ENCODE data around the gene SULT1C4.
A peak's percentile ranks its signal among the peaks of the same experiment; 100 is the strongest.

Gene SULT1C4

DNA sequence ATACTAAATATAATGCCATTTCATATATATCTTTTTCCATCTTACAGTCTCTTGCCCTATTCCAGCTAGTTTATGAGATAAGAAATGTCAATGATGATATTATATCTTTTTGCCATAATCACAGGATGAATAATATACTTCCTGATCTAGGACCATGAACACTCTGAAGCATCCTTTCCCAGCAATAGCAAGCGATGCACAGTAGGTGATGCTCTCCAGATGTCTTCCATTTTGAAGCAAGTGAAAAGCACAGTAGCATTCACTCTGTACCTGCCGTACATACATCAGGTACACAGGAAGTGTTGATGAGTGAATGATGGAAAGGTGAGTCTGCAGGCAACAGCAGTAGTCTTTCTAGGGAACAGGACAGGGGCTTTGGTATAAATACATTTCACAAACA lies 8.6 kb upstream of the SULT1C4 start:
- DNase-seq (ENCODE audit: low spot score): no peak

DNA sequence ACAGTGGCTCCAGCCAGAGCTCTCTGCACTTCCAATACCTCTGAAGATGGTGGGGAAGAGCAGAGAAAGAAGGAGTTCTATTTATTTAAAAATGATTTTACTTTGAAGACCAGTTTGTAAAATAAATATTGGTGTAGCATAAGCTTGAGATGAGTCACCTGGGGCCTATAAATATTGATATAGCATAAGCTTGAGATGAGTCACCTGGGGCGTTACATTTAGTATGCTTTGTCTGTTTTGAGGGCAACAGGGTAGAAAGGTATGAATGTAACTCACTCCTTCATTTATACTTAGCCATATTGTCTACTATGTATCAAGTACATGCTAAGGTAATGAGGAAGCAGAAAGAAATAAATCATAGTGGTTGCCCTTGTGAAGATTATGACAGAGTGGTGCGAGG lies 7.7 kb upstream of the SULT1C4 start:
- no peak for DNase-seq (ENCODE audit: low spot score)

DNA sequence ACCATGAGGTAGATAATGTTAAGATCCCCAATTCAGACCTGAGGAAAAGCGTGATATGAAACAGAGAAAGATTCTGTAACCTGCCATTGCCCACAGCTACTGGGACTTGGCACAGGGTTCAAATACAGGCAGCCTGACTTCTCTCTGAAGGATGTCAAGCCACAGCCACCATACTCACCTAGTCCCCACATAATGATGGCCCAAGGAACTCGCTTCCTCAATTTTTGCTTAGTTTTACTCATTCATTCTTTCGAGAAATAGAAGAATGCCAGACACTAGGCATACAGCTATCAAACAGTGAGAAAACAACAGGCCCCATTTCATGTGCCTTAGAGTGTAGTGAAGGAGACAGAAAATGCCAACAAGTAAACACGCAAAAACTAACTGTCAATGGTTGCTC lies 980 bp upstream of the SULT1C4 start:
- no peak for DNase-seq (ENCODE audit: low spot score)

DNA sequence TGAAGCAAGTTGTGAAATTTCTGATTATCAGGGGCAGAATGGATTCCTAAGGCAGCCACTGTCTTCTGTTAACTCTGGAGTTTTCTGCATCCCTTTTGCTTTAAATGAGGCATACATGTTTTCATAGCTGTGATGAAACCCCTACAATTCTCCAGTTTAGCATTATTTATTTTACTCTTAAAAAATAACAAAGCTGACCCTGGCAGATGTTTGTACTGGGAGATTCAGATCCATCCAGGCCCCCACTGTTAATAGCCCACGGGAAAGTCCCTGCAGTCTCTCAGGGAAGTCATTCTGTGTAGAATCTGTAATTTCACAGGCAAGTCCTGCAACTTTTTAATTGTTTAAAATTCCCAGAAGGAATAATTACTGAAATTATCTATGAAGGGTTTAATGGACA lies 353 bp upstream of the SULT1C4 start:
- no peak for DNase-seq (ENCODE audit: low spot score)

DNA sequence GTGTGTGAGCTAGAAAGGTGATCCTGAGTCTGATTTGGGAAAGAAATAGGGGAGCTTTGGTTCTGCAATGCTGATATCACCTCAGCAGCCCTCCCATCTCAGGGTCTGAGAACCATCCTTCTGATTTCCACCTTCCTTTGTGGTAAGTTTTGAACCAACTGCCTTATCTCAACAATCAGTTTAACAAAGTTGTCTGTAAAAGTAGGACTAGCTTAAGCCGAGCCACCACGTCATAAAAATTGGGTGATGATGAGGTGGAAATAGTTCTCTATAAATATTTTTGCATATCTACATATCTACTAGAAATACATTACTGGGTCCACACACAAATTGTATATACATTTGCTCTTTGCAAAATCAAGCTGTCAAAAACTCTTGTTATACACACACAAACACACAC lies 1.1 kb downstream of the SULT1C4 start:
- no peak for DNase-seq (ENCODE audit: low spot score)

DNA sequence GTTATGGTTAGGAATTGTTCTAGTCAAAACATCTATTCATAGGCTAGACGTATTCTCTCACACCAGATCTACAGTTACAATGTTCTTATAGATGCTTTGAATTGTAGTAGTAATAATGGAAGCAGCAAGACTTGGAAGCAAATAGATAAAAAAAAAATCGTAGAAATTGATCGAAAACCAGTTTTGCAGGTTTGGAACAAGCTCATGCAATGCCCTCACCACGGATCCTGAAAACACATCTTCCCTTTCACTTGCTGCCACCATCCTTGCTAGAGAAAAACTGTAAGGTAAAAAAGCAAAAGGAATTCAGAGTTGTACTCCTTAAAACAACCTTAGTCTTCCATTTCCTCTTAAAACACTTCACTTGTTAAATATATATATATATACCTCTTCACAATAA lies 4.4 kb downstream of the SULT1C4 start:
- no peak for DNase-seq (ENCODE audit: low spot score)

DNA sequence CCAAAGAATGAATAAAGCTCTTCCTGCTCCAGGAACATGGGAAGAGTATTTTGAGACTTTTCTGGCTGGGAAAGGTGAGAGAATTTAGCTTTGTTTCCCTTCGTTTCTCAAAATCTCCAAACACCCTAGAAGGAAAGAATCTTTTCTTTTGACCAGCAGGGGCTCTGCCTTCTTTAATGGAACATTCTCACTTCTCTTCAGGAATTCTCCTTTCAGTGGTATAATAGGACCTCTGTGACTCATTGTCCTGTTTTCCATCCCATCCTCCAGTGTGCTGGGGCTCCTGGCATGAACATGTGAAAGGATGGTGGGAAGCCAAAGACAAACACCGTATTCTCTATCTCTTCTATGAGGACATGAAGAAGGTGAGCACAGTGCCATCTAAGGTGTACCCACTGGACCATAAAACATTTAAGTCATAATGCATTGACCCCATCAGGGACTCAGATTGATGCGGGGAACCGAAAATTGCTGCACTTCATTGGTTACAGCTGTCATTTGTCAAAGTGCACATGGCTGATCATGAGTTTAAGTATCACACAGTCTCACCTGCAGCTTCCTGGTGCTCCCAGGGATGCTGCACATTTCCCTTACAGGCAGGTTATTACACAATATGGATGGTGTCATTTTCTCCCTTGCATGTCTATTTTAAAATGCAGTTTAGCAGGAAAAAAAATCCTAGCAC lies 5.5 kb downstream of the SULT1C4 start:
- DNase-seq (ENCODE audit: low spot score): no peak

DNA sequence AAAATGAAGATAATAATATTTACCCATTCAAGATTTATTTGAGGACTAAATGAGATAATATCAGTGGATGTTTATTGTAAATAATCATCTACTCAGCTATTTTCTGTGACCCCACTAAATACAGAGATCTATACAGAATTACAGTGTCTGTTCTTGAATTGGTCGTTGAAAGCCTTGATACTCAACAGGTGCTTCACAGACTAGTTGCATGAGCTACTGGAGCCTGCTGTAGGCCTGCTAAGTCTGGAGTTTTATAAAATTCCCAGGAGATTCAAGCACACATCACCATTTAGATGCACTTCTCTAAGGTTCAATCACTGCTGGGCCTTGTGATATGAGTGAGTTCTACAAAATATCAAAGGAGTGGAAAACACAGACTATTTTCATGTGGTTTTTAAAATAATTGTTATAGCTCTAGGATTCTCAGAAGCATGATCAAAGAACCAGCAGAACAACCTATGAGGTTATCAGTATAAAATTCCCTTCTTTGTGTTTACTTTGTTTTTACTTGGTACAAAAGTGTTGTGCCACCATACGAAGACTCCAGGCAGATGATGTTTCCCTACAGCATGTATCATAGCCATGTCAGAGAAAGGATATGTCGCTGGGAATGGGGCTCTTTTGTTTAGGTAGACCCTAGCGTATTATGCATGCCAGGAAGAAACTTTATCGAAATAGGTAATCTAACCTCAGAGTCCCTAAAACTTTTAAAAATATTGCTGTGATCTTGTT lies 7.1 kb downstream of the SULT1C4 start:
- no peak for DNase-seq (ENCODE audit: low spot score)

DNA sequence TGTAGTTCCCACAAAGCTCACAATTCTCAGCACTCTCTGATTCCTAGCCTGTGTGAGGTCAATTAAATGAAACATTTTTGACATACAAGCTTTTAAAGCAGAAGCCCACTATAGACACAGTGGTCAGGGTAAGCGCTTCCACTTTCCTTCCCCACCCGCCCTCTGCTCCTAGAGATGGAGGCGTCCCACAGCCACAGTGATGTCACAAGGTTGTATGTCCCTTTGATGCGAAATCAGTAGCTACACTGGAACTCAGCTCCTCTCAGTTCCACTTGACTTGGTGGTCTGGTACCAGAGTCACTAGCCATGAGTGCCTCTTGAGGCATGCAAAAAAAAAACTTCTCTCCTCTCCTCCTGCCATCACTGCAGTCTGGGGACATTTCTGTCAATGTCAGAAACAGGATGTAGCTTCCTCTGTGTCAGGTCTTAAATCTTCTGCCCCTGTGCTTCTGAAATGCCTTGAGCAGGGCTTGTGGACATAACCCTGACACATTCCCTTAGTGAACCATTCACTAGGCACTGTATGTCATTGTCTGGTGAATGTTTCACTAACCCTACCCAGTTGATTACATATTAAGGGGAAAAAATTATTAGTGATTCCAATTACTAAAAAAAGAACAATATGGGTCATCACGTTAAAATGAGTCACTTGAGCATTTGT lies 7.8 kb downstream of the SULT1C4 start:
- DNase-seq (ENCODE audit: low spot score): no peak

DNA sequence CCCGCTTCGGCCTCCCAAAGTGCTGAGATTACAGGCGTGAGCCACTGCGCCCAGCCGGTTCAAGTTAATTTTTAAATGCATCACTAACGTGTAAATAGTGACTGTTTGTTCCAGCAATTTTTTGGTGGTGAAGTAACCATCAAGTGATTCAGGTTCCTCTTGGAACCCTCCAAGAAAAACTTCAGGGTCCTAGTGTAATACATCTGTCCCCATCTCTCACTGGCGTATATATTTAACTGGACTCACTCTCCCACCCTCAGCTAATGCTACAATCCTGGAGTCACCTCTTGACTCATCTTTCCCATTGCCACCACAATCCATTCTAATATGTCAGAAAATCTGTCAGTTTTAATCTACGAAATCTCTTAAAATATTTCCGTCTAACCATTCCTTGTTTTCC lies 10.3 kb downstream of the SULT1C4 start:
- DNase-seq (ENCODE audit: low spot score): no peak

DNA sequence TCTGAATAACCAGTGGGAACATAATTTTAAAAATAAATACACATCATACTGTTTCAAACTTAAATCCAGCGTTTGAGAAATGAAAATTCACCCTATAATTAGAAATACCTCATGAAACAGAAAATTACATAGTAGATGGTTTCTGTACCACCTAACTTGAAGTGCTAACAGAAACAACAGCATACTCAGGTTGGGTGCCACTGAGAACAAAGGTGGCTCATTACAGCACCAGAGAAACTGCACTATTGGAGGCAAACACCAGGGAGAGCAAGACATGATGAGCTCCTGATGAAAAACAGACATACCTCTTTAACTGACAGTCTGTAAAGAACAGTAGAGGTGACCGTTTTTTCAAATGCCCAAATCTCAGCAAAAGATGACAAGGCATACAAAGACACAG lies 12.6 kb downstream of the SULT1C4 start:
- DNase-seq (ENCODE audit: low spot score): no peak

DNA sequence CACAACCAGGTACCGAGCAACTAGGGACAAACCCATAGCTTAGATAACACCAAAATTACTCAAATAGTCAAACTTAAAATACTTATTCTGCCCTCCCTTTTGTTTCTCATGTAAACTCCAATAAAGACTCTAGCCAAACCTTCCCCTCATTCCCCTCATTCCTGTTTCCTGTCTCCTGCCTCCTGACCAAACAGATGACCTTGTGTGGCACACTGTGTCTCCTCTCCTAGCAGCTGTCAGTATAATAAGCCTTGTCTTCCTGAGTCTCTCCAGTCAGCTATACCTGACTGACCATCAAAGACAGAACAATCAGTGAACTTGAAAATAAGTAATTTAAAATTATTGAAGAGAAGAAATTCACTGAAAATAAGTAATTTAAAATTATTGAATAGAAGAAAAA lies 14.3 kb downstream of the SULT1C4 start:
- DNase-seq (ENCODE audit: low spot score): no peak

DNA sequence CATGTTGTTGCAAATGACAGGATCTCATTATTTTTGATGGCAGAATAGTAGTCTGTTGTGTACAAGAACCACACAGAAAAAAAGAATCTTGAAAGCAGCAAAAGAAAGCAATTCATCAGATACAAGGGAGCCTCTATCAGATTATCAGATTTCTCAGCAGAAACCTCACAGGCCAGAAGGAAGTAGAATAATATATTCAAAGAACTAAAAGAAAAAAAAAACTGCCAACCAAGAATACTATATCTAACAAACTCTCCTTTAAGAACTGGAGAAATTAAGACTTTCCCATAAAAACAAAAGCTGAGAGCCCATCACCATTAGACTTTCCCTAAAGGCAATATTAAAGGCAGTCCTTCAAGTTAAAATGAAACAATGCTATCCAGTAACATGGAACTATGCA lies 15.4 kb downstream of the SULT1C4 start:
- no peak for DNase-seq (ENCODE audit: low spot score)

DNA sequence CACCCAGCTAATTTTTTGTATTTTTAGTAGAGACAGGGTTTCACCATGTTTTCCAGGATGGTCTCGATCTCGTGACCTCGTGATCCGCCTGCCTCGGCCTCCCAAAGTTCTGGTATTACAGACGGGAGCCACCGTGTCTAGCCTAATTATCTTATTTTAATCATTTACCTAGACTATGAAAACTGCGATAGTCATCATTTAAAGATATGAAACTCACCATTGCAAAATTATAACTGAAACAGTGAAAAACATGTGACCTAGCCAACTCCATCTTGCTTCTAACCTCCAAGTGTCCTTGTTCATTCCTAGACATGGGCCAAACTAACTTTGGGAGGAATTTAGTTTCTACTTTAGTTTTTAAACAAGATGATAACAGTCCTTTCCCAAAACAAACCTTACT lies 17.4 kb downstream of the SULT1C4 start:
- no peak for DNase-seq (ENCODE audit: low spot score)

DNA sequence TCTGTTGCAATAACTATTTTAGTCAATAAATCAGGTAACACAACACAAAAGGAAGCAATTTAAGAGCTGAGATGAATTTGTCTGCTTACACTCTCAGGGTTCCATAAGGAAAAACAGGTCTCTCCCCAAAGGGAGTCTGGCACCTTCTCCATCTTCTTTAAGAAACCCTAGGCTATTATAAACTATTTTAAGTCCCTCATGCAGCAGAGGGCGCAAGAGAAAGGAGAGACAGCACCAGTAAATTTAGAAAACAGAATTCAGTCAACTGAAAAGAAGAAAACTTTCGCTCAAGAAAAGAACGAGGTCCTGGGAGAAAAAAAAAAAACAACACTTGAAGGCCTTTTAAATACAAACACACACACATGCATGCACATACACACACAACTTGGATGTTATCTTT lies 19.1 kb downstream of the SULT1C4 start:
- peak; percentile 46 for DNase-seq (ENCODE audit: low spot score)

DNA sequence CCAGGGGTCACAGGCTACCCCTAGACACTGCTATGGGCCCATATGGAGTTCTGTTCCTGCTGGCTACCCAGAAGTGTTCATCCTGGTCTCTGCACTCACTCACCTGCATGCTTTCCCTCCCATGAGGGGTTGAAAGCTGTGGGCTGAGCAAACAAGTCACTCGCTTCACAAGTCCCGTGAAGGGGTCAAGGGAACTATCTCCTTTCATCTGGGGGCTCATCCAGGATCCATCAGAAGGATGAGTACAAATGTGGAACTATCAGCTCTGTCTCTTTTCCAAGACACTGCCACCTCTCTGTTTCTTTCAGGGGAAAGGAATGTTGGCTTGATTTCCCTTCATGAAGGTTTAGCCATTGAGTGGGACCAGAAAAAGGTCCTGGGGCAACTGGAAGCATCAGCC lies 21.7 kb downstream of the SULT1C4 start:
- DNase-seq (ENCODE audit: low spot score): no peak

DNA sequence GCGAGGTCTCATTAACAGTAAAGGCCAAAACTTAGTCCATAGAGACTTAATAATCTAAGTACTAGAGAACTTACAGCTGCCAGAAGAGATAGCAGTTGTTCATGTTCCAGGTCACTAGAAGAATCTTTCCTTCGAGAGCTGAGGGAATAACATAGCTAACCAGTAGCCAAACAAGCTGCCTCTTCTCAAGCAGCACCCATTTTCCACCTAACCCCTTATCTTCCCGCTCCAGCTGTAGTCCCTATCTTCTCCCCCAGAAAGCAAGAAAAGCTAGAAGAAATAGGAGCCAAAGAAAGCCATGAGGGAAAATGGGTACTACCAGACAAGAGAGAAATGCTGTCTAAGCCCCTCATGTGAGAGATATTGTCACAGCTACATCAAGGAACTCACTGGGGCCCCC lies 24.0 kb downstream of the SULT1C4 start:
- DNase-seq (ENCODE audit: low spot score): no peak

DNA sequence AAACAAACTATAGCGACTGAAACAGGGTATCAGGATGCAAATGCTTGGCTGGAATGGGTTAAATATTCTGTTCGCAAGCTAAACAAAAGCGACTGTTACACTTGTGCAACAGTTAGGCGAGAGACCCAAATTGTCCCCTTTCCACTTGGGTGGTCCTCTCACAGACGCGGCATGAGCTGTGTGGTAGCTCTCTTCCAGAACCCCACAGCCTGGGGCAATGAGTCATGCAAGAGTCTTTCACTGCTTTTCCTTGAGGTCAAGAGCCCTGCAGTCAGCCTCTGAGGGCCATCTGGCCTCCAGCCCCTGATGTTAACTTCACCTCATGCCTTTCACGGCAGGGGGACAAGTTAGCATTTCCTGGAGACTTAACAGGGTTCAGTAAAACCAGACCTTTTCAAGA lies 25.7 kb downstream of the SULT1C4 start:
- DNase-seq (ENCODE audit: low spot score): no peak

DNA sequence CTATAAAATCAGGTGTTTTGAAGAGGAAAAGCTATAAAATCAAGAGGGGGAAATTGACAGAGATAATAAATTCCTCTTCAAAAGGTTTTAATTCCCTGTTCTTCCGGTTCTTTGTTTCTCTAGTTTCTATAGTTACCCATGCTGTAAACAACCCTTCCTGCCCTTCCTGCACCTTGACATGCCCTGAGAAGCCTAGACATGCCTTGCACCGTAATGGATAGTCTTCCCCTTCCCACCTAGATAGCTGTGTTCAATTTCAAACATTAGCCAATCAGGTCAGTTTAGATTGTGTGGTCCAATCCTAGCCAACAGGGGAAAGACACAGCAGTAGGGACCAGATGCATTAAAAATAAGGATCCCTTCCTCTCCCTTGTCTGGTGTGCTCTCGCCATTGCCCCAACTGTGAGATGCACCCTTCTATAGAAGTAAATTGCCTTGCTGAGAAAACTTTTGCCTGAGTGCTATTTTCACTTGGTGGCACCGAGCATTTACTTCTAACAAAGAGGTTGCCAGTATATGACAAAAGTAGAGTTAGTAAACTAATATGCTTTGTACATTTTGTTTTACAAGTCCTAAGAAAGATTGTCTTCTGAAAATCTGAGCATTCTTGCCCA lies 27.1 kb downstream of the SULT1C4 start:
- no peak for DNase-seq (ENCODE audit: low spot score)

DNA sequence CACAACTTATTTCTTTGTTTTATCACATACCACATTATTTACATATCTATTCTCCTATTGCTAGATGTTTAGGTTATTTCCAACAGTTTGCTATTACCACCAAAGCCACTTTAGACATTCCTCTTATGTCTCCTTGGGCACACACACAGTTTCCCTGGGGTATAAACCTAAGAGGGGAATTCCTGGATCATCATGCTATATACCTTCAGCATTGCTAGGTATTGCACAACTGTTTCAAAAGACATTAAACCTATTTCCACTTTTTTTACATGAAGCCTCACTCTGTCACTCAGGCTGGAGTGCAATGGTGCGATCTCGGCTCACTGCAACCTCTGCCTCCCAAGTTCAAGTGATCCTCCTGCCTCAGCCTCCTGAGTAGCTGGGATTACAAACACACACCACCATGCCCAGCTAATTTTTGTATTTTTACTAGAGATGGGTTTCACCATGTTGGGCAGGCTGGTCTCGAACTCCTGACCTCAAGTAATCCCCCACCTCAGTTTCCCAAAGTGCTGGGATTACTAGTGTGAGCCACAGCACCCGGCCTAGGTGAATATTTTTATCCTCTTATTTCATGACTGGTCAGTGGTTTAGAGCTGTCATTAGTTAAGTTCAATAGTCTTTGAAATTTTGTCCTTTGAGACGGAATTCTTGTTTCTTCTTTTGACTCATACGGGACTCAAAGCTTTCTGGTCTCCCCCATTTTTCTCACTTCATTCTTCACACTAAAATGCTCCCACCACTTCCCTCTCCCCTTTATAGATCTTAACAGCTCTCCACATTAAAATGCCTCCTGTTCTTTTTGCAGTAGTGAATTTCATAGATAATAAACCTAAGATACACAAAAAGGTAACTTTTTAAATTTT lies 30.3 kb downstream of the SULT1C4 start:
- no peak for DNase-seq (ENCODE audit: low spot score)

DNA sequence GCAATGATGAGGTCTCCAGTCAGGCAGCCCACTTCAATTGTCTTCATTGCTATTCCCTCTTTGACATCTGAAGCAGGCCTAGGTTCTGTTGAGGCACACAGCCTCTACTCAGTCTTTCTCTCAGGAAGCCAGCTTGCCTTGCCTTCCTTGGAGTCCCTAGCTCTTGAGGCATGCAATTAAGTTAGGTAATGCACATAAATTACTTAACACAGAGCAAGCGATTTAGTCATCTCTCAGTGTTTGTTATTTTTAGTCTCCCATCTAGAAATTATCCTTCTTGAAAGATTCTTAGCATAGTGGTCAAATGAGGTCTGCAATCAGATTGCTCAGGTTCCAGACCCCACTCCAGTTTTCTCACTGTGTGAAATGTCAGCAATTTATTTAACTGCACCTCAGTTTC lies 32.0 kb downstream of the SULT1C4 start:
- no peak for DNase-seq (ENCODE audit: low spot score)

All from SK-N-DZ (cell line).